ENCODE data around the gene NKPD1. TPM values are rescaled to one million over a fixed set of nuclear protein-coding genes. Genes with fewer than 3 reads are reported as not detected.

NKPD1 gene
- total RNA-seq, 8 experiments from 2014 or later = 0.49 to 1.4 (median 0.63) TPM

GRCh38 chr19:45140144-45140503 is 20.7 kb downstream of the NKPD1 start:
- WGBS, 10 experiments = 100% methylated on average over 3 of the region's 8 CpGs; no CpG with 5 or more reads in 9 of the 10 experiments
- in situ Hi-C loops (cut with MboI; ENCODE audit: low pct_unique_long_range_greater_than_20kb in 2 of 9, low sequenced_read_pairs in 9 of 9, unreplicated experiment in 9 of 9) = no loop called here
- H3K27ac ChIP-seq = no peak overlapping the region
- peaks cover 7 to 17% of the 10 kb centered on the region in 2 donors for H3K4me1 ChIP-seq (replicated peaks in 1 of 2)
- no peak overlapping the region for H3K4me3 ChIP-seq
- ATAC-seq (replicated peaks in 6 of 8) = no peak

- Histone ChIP-seq H3K4me3 (no peak overlapping the region), H3K27ac (no peak overlapping the region), H3K4me1 (replicated peaks in 1 of 2) (peaks cover 7 to 17% of the 10 kb centered on the region in 2 donors)
- no peak for ATAC-seq (replicated peaks in 6 of 8)
- 98 to 100% (median 100%) methylated on average over 1 to 7 of the region's 24 CpGs; no CpG with 5 or more reads in 5 of the 10 experiments for WGBS, 10 experiments
- in situ Hi-C loops (cut with MboI; ENCODE audit: low pct_unique_long_range_greater_than_20kb in 2 of 9, low sequenced_read_pairs in 9 of 9, unreplicated experiment in 9 of 9) = no loop called here
Observed at GRCh38 chr19:45139286-45140143, 21.3 kb downstream of the NKPD1 start.

GRCh38 chr19:45138303-45138751 is 22.5 kb downstream of the NKPD1 start:
- H3K27ac ChIP-seq = no peak overlapping the region
- no CpG with 5 or more reads among the region's 11 CpGs for WGBS, 10 experiments
- no peak overlapping the region for H3K4me3 ChIP-seq
- peaks cover 7 to 17% of the 10 kb centered on the region in 2 donors for H3K4me1 ChIP-seq (replicated peaks in 1 of 2)
- peak in 7 of 8 experiments; percentile 14 to 66 (median 50) for ATAC-seq (replicated peaks in 6 of 8)
- in situ Hi-C loops (cut with MboI; ENCODE audit: low pct_unique_long_range_greater_than_20kb in 2 of 9, low sequenced_read_pairs in 9 of 9, unreplicated experiment in 9 of 9) = no loop called here

- WGBS, 10 experiments = 77 to 100% (median 100%) methylated on average over 1 to 12 of the region's 17 CpGs; no CpG with 5 or more reads in 3 of the 10 experiments
- Histone ChIP-seq H3K4me3 (no peak overlapping the region), H3K4me1 (replicated peaks in 1 of 2) (peaks cover 7 to 17% of the 10 kb centered on the region in 2 donors), H3K27ac (peak overlapping the region in 1 of 2 donors; percentile 49)
- in situ Hi-C loops (cut with MboI; ENCODE audit: low pct_unique_long_range_greater_than_20kb in 2 of 9, low sequenced_read_pairs in 9 of 9, unreplicated experiment in 9 of 9) = no loop called here
- peak in 1 of 8 experiments; percentile 52 for ATAC-seq (replicated peaks in 6 of 8)
Observed at GRCh38 chr19:45137179-45137761, 23.5 kb downstream of the NKPD1 start.

- Histone ChIP-seq H3K4me3 (no peak overlapping the region), H3K27ac (peak overlapping the region in 1 of 2 donors; percentile 49), H3K4me1 (replicated peaks in 1 of 2) (peaks cover 7 to 17% of the 10 kb centered on the region in 2 donors)
- in situ Hi-C loops (cut with MboI; ENCODE audit: low pct_unique_long_range_greater_than_20kb in 2 of 9, low sequenced_read_pairs in 9 of 9, unreplicated experiment in 9 of 9) = no loop called here
- ATAC-seq (replicated peaks in 6 of 8) = peak in 5 of 8 experiments; percentile 29 to 40 (median 37)
- WGBS, 10 experiments = 63 to 100% (median 83%) methylated on average over 1 to 7 of the region's 12 CpGs; no CpG with 5 or more reads in 5 of the 10 experiments
Observed at GRCh38 chr19:45136507-45137178, 24.1 kb downstream of the NKPD1 start.

GRCh38 chr19:45135176-45135885 is 25.5 kb downstream of the NKPD1 start:
- Histone ChIP-seq H3K4me3 (no peak overlapping the region), H3K27ac (no peak overlapping the region), H3K4me1 (replicated peaks in 1 of 2) (peaks cover 7 to 17% of the 10 kb centered on the region in 2 donors)
- in situ Hi-C loops (cut with MboI; ENCODE audit: low pct_unique_long_range_greater_than_20kb in 2 of 9, low sequenced_read_pairs in 9 of 9, unreplicated experiment in 9 of 9) = no loop called here
- WGBS, 10 experiments = 94 to 100% (median 100%) methylated on average over 1 to 16 of the region's 21 CpGs; no CpG with 5 or more reads in 1 of the 10 experiments
- ATAC-seq (replicated peaks in 6 of 8) = no peak

GRCh38 chr19:45133661-45134060 is 27.1 kb downstream of the NKPD1 start:
- peaks cover 7 to 17% of the 10 kb centered on the region in 2 donors for H3K4me1 ChIP-seq (replicated peaks in 1 of 2)
- H3K4me3 ChIP-seq = no peak overlapping the region
- no peak overlapping the region for H3K27ac ChIP-seq
- in situ Hi-C loops (cut with MboI; ENCODE audit: low pct_unique_long_range_greater_than_20kb in 2 of 9, low sequenced_read_pairs in 9 of 9, unreplicated experiment in 9 of 9) = no loop called here
- peak in 3 of 8 experiments; percentile 6 to 26 (median 19) for ATAC-seq (replicated peaks in 6 of 8)
- 81 to 100% (median 97%) methylated on average over 1 to 6 of the region's 8 CpGs; no CpG with 5 or more reads in 5 of the 10 experiments for WGBS, 10 experiments

- ATAC-seq (replicated peaks in 6 of 8) = peak; percentile 26 to 82 (median 48)
- WGBS, 10 experiments = 30% methylated on average over 2 of the region's 13 CpGs; no CpG with 5 or more reads in 9 of the 10 experiments
- no peak overlapping the region for H3K27ac ChIP-seq
- no peak overlapping the region for H3K4me3 ChIP-seq
- in situ Hi-C loops (cut with MboI; ENCODE audit: low pct_unique_long_range_greater_than_20kb in 2 of 9, low sequenced_read_pairs in 9 of 9, unreplicated experiment in 9 of 9) = no loop called here
- H3K4me1 ChIP-seq (replicated peaks in 1 of 2) = peaks cover 1 to 2% of the 10 kb centered on the region in 2 donors
Observed at GRCh38 chr19:45130888-45131615, 29.7 kb downstream of the NKPD1 start.

- Histone ChIP-seq H3K4me1 (replicated peaks in 1 of 2) (no peaks in the 10 kb centered on the region), H3K4me3 (no peak overlapping the region), H3K27ac (no peak overlapping the region)
- 74 to 100% (median 96%) methylated on average over 1 to 7 of the region's 13 CpGs; no CpG with 5 or more reads in 5 of the 10 experiments for WGBS, 10 experiments
- in situ Hi-C loops (cut with MboI; ENCODE audit: low pct_unique_long_range_greater_than_20kb in 2 of 9, low sequenced_read_pairs in 9 of 9, unreplicated experiment in 9 of 9) = no loop called here
- ATAC-seq (replicated peaks in 6 of 8) = no peak
Observed at GRCh38 chr19:45130236-45130635, 30.5 kb downstream of the NKPD1 start.

GRCh38 chr19:45128806-45129205 is 32.0 kb downstream of the NKPD1 start:
- in situ Hi-C loops (cut with MboI; ENCODE audit: low pct_unique_long_range_greater_than_20kb in 2 of 9, low sequenced_read_pairs in 9 of 9, unreplicated experiment in 9 of 9) = no loop called here
- no peak for ATAC-seq (replicated peaks in 6 of 8)
- H3K4me1 ChIP-seq (replicated peaks in 1 of 2) = no peaks in the 10 kb centered on the region
- no peak overlapping the region for H3K27ac ChIP-seq
- H3K4me3 ChIP-seq = no peak overlapping the region
- WGBS, 10 experiments = 76 to 100% (median 86%) methylated on average over 1 to 3 of the region's 5 CpGs; no CpG with 5 or more reads in 7 of the 10 experiments

- no peak overlapping the region for H3K4me3 ChIP-seq
- no peaks in the 10 kb centered on the region for H3K4me1 ChIP-seq (replicated peaks in 1 of 2)
- H3K27ac ChIP-seq = no peak overlapping the region
- 50 to 100% (median 89%) methylated on average over 1 to 3 of the region's 5 CpGs; no CpG with 5 or more reads in 3 of the 10 experiments for WGBS, 10 experiments
- ATAC-seq (replicated peaks in 6 of 8) = peak in 1 of 8 experiments; percentile 59
- in situ Hi-C loops (cut with MboI; ENCODE audit: low pct_unique_long_range_greater_than_20kb in 2 of 9, low sequenced_read_pairs in 9 of 9, unreplicated experiment in 9 of 9) = no loop called here
Observed at GRCh38 chr19:45128146-45128545, 32.6 kb downstream of the NKPD1 start.

GRCh38 chr19:45126654-45127053 is 34.1 kb downstream of the NKPD1 start:
- in situ Hi-C loops (cut with MboI; ENCODE audit: low pct_unique_long_range_greater_than_20kb in 2 of 9, low sequenced_read_pairs in 9 of 9, unreplicated experiment in 9 of 9) = no loop called here
- H3K4me1 ChIP-seq (replicated peaks in 1 of 2) = no peaks in the 10 kb centered on the region
- no peak overlapping the region for H3K27ac ChIP-seq
- WGBS, 10 experiments = 87 to 100% (median 95%) methylated on average over 2 to 7 of the region's 7 CpGs; no CpG with 5 or more reads in 3 of the 10 experiments
- H3K4me3 ChIP-seq = no peak overlapping the region
- peak in 2 of 8 experiments; percentile 23 to 32 for ATAC-seq (replicated peaks in 6 of 8)
